CD4-positive, alpha-beta T cell treated with Interleukin-15 for 1 hour (primary cell): ENCODE measurements around the gene RAP1B.

Experiments
- DNase-seq: peaks from one replicate; pipeline ENCODE4 v3.0.0-alpha.2; 2020

RAP1B gene

DNA sequence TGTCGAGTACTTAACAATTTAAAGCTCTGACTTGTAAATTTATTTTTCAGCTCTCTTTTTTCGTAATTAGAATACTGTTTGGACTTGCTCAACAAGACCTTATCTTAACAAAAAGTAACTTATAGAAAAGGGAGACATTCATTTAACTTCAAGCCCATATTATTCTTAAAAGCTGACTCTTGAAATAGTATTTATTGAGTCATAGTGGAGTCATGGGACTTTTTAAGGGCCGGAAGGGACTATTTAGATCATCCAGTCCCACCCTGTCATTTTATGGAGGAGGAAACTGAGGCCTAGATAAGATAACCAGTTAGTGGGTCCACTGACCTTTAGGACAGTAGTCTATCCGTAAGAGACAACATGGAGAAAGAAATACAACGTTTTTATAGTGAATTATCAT is 1.5 kb downstream of the RAP1B start:
- DNase-seq: no peak

- DNase-seq: no peak
Observed at GRCh38 chr12:68612697-68613096, 2.0 kb downstream of the RAP1B start.

- DNase-seq: peak; percentile 43
Observed at GRCh38 chr12:68613209-68613904, 2.7 kb downstream of the RAP1B start.

DNA sequence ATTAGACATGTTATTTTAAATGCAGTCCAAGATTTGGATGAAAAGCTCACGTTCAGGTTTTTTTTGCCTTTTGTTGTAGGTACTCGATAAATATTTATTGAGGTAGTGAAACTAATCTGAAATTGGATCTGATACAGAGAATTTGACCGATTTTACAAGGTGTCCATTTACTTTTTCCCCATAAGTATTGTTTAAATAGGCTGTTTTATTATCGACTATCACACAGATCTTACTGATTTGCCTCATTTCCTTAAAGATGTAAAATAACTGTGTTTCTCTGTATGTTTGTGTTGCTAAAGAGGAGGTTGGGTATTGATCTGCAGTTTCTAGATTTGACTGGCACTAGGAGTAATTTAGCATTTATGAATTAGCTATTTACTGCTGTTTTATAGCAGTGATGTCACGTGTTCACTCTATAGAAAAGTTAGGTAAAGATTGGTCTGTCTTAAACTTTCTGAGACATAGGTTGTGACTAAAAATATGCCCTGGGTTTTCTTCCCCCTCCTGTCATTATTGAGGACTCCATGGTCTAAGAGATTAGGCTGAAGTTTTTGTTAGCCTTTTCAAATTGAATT is 3.5 kb downstream of the RAP1B start:
- no peak for DNase-seq

DNA sequence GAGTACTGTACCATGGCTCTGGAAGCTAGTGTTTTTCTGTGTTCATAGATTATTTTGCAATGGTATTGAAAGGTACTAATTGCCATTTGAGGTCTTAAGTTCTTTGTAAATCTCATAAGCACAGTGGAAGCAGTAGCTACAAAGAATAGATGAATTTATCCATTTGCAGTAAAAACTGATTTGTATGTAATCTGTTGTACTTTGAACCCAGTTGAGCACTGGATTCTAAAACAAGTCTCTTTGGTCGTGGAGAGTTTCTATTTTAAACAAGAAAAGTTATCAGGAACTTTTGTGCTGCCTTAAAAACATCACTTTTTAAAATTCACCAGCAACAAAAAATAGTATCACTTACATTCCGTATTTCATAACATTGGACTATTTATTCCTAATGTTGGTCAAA is 4.1 kb downstream of the RAP1B start:
- no peak for DNase-seq

DNA sequence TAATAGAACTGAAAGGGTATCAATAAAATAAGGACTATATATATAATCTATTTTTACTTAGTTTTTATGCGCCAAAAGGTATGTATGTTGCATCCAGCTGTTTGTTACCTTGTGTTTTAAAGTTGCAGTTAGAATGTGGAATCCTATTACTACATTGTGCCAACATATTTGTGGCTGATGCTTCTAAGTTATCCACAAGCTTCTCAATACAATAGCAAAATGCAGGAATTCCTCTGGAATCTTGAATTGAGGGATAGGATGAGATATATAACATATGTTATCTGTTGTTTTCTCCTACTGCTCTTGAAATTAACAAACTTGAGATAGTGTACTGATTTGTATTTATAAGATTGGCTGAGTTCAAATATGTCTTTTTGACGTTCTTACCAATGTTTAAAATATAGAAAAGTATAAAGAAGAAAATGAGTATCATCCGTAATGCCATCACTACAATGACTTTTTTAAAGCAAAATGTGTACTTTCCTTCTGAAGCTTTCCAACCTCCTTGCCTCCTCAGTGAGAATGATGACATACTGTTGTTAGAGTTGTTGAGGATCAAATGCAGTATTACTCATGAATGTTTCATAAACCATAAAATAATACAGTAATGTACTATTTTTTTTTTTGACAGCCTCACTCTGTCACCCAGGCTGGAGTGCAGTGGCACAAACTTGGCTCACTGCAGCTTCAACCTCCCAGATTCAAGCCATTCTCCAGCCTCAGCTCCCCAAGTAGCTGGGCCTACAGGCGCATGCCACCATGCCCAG is 6.6 kb downstream of the RAP1B start:
- DNase-seq: no peak

- DNase-seq: no peak
Observed at GRCh38 chr12:68619541-68619940, 8.8 kb downstream of the RAP1B start.

- no peak for DNase-seq
Observed at GRCh38 chr12:68620519-68621471, 10.1 kb downstream of the RAP1B start.

- no peak for DNase-seq
Observed at GRCh38 chr12:68621472-68622081, 10.9 kb downstream of the RAP1B start.

GRCh38 chr12:68622250-68622649 is 11.6 kb downstream of the RAP1B start:
- no peak for DNase-seq

DNA sequence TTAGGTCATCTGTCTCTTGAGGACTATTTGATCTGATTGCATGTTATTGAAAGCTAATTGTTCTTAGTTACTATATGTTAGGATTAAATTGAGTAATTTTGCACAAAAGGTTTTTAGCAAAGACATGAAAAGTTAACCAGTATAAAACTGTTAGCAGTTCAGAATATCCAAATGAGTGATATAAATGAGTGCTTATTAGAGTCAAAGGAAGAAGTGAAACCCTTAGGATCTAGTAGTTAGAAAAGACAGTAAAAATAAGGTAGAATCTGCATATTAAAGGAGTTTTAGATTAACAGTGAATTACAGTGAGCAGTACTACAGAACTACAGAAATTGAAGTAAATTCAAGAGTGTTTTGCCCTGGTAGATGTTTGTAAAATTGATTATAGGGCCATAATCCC is 12.4 kb downstream of the RAP1B start:
- no peak for DNase-seq

DNA sequence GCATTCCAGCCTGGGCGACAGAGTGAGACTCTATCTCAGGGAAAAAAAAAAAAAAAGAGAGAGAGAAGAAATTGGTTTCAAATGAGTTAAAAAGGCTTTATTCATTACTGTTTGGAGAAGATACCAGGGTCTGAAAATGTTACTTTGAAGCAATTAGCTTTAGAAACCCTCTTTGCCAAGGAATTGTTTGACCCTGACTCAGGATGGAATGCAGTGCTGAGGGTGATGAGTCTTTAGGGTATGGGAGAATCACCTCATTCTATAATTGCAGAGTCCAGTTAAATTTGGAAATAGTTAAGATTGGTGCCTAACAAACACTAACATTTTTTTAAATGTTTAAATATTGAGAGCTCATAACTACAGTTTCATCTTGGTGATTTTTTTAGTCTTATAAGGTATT is 13.3 kb downstream of the RAP1B start:
- DNase-seq: no peak

GRCh38 chr12:68624933-68625332 is 14.2 kb downstream of the RAP1B start:
- no peak for DNase-seq

GRCh38 chr12:68627673-68628319 is 17.1 kb downstream of the RAP1B start:
- no peak for DNase-seq

GRCh38 chr12:68628698-68629097 is 18.0 kb downstream of the RAP1B start:
- no peak for DNase-seq

DNA sequence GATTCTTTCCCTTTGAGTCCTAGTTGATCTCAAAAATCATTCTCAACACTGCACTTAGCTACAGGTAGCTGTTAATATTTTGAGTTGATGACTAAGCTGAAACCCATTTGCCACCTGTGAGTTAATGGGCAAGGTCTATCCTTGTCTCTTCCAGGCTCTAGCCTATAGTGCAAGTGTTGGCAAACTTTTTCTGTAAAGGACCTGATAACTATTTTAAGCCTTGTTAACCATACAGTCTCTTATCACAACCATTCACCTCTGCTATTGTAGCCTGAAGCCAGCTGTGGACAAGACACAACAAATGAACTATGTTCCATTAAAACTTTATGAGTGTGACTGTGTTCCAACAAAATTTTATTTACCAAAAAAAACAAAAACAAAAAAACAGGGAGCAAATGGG is 19.4 kb downstream of the RAP1B start:
- no peak for DNase-seq

DNA sequence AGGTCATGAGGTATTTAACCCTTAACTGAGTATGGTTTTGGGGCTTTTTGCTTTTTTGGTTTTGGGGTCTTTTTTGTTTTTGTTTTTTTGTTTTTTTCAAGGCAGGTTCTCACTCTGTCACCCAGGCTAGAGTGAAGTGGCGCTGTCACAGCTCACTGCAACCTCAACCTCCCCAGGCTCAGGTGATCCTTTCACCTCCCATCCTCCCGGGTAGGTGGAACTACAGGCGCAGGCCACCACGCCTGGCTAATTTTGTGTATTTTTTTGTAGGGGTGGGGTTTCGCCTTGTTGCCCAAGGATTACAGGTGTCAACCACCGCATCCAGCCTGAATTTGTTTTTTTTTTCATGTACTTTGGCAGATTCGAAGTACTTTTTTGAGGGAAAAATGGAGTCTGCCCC is 19.9 kb downstream of the RAP1B start:
- no peak for DNase-seq

- DNase-seq: no peak
Observed at GRCh38 chr12:68631227-68631626, 20.5 kb downstream of the RAP1B start.

DNA sequence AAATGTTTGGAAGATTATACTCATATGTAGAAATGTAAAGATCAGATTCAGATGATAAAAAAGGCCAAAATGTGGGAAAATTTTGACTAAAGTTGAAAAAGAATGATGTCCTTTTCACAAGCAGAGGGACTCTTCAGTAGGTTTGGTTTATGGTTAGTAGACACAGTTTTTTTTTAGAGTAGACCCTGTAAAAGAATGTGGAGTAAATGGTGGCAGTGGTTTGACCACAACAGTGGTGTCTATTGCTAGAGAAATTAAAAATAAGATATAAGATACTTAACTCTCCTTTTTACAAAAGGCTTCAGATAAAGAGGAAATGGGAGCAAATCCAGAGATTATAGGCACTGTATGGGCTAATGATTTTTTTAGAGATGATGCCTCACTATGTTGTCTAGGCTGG is 21.8 kb downstream of the RAP1B start:
- no peak for DNase-seq

DNA sequence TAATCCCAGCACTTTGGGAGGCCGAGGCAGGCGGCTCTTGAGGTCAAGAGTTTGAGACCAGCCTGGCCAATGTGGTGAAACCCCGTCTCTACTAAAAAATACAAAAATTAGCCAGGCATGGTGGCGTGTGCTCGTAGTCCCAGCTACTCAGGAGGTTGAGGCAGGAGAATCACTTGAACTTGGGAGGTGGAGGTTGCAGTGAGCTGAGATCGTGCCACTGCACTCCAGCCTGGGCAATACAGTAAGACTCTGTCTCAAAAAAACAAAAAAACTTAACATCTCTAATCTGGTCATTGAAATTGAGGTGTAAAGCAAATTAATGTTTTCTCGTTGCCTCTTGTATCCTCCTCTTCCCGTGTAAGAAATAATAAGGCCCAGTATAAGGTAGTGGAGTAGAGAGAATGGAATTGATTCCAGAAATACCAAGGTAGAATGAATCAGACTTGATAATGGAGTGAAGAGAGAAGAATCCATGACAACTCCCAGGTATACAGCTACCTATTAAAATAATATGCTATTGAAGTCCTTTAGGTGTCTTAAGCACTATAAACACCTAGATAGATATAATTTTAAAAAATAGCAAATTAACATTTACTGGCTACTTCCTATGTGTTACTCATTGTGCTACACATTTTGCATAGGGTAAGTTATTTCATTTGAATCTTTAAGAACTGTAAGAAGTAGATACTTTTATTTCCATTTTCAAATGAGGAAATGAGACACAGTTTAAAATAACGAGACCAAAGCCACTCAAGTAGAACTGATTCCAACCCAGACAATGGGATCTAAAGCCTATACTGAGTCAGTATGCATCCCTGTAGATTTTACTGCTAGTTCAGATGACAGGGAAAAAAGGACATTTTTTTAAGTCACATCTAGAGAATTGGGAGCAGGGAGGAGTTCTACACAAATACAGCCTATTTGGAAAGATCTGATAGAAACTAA is 23.2 kb downstream of the RAP1B start:
- DNase-seq: no peak

GRCh38 chr12:68636268-68636667 is 25.6 kb downstream of the RAP1B start:
- no peak for DNase-seq
